NCI-H526 (cell line): ENCODE results near the gene BRAT1.
"Not testable (repeated sequence)": the region's sequence is repeated elsewhere in the genome, so short reads cannot be mapped to it uniquely, and the experiment has no call there.

Experiments used
- DNase-seq, 2 experiments: peaks; one replicate each; lab custom pipeline; 2025; lab: John Stamatoyannopoulos, UW

BRAT1 gene

DNA sequence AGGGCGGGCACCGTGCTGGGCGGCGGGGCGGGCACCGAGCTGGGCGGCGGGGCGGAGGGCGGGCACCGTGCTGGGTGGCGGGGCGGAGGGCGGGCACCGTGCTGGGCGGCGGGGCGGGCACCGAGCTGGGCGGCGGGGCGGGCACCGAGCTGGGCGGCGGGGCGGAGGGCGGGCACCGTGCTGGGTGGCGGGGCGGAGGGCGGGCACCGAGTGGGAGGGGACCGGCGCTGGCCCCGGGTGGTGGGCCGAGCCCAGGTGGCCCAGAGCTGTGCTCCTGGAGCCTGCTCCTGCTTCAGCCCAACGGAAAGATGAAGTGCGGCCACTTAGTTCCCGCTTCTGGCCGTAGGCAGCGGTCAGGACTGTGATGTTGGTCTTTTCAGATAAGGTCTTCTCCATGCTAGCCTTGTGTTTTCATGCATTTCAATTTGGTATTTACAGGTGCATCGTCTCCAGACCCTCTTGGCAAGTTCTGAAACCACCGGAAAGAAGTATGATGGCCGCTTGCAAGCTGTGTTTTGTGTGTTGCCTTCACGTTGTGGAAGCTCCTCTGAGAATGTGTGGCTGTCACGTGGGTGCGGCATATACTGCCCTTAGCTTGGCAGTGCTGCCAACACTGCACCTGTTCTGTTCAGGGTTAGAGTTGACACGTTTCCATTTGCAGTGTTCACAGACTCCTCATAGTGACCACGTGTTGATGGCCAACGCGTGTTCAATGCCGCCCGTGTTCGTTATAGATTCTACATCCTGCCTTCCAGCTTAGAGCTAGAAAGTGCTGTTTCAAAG lies 28.7 kb upstream of the BRAT1 start:
- DNase-seq: no peak

DNA sequence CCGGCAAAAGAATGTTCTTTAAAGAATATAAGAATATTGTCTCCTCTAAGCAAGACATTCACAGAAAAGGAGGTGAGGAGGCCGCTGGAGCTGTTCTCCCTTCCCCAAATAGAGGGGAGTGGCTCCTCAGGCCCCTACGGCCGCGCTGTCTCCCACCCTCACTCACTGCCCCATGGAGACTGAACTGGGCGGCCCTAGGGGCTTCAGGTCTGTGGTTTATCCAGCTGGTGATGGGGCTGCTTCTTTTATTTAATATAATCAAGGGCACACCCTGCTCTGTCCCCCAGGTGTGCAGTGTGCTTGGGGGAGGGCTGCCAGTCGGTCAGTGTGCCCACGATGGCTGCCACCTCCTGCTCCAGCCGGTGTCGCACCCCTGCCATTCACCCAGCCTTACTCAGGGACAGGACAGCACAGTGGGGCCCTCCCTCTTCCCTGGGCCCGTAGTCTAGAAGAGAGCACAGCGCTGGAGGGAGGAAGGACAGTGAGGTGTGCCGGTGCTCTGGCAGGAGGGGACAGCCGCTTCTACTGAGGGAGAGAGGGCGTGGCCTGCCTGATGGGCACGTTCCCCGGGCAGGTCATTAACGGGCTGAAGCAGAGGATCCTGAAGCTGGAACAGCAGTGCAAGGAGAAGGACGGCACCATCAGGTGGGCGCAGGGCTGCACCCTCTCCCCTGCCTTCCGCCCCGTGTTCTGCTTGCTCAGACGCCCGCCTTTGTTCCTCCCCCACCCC lies 26.8 kb upstream of the BRAT1 start:
- DNase-seq: no peak

DNA sequence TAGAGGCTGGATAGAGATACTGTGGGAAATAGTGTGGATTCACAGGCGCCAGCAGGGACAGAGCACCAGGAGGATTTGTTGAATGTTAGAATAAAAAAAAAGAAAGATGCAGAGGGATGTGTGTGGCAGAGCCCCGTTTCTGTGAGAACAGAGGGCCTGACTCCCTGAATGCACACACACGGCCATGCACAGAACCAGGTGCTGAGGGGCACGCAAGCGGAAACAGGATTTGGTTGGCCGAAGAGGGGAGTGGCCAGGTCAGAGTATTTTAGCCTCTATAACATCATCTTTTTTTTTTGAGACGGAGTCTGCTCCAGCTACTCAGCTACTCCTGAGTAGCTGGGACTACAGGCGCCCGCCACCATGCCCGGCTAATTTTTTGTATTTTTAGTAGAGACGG lies 25.3 kb upstream of the BRAT1 start:
- DNase-seq: no peak

DNA sequence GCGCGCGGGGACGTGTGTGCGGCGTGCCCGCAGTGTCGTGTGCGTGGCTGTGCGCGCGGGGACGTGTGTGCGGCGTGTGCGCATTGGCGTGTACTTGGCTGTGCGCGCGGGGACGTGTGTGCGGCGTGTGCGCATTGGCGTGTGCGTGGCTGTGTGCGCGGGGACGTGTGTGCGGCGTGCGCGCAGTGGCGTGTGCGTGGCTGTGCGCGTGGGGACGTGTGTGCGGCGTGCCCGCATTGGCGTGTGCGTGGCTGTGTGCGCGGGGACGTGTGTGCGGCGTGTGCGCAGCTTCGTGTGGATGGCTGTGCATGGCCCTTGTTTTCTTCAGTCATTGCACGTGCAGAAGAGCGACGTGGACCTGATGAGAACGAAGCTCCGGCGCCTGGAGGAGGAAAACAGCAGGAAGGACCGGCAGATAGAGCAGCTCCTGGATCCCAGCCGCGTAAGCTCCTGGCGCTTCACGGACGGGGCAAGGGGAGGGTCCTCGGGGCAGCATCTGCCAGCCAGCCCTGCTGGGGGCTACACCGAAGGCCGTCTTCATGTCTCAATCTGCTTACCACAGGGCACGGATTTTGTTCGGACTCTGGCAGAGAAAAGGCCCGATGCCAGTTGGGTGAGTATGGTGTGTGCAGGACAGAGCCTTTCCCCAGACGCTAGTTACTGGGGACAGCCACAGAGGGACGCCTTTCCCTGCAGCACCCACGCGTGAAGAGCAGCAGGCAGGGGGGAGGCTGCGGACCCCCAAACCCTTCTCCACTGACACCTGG lies 22.8 kb upstream of the BRAT1 start:
- no peak for DNase-seq

DNA sequence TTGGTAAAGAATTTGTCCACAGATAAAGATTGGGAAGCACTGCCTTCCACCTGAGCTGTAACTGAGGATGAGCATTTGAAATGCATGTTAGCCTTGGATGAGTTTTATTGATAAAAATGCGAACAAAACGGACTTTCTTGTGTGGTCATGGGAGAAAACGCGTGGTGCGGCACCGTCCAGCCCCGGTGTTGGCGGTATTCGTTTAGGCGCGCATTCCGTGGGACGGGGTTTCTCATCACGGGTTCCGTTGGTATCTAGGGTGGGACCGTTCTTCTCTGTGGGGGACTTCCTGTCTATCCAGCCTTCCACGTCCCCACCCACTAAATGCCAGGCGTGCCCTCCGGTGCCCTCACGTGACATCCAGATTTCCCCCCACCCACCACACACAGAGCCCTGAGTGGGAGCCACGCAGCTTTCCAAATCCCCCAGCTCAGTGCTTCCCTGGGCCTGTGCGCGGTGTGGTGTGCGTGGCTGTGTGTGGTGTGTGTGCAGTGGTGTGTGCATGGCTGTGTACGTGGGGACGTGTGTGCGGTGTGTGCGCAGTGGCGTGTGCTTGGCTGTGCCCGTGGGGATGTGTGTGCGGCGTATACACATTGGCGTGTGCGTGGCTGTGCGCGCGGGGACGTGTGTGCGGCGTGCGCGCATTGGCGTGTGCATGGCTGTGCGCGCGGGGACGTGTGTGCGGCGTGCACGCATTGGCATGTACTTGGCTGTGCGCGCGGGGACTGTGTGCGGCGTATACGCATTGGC lies 21.6 kb upstream of the BRAT1 start:
- DNase-seq: no peak

DNA sequence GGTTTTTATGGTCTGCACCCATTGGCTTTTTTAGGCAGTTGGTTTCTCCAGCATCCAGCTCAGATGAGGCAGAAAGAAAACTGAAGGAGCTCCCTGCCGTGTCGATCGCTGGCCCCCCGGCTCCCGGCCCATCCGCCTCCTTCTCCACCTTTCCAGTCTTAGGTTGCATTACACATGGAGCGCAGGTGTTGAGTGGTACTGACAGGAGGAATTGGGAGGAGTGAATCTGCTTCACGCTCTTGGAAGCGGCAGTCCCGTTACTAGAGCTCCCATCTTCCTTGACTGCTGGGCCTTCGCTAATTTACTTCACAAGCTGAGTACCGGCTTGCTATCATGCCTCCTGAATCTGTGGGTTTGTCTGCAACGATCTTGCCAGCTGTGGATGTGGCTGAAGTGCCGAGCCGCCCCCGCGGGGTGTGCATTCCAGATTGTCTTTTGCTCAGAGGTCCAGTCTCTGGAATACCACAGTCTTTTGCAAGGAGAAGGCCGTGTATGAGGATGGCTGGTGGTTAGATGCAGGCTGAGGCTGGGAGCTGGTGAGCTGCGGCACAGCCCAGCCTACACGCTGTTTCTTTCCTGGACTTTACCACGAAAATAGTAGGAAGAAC lies 20.5 kb upstream of the BRAT1 start:
- DNase-seq: no peak

DNA sequence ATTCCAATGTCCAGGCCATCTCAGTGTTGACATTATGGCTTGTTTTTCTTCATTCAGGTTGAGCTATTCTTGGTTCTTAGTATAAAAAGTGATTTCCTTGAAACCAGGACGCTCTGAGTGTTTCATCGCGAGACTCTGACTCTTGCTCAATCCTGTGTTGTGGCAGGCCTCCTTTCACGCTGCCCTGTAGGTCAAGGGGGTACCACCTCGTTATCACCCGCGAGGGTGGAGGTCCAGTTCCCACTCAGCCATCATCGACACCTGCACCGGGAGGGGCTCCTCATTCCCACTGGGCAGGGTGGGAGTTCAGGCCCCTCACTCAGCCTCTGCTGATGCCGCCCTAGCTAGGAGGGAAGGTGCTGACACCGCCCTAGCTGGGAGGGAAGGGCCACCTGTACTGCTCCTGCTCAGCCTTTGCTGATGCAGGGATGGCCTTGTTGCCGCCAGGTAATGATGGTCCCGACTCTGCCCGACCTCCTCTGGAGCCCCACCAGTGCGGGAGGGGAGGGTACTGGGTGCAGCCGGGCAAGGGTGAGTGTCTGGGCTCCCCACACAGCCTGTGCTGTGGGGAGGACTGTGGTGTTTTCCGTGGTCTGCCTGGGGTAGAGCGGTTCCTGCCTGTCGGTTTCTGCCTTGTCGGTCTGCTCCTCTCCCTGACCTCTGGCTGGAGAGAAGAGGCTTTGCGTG lies 19.9 kb upstream of the BRAT1 start:
- no peak for DNase-seq

DNA sequence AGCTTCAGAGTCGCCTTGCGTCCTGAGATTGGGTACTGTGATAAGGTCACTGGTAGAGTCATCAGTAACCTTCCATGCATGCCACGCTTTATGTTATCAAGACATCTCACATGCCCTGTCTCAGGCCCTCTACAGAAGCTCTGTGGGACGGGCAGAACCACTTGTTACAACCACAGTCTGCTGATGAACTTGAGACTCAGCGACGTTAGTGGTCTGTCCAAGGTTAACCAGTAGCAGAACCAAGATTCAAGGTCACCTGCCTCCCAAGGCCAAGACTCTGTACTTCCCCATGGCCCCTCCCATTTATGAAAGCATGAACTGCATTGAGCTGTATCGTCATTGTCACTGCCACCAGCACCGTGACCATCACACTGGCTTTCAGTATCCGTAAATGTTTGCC lies 18.4 kb upstream of the BRAT1 start:
- no peak for DNase-seq

DNA sequence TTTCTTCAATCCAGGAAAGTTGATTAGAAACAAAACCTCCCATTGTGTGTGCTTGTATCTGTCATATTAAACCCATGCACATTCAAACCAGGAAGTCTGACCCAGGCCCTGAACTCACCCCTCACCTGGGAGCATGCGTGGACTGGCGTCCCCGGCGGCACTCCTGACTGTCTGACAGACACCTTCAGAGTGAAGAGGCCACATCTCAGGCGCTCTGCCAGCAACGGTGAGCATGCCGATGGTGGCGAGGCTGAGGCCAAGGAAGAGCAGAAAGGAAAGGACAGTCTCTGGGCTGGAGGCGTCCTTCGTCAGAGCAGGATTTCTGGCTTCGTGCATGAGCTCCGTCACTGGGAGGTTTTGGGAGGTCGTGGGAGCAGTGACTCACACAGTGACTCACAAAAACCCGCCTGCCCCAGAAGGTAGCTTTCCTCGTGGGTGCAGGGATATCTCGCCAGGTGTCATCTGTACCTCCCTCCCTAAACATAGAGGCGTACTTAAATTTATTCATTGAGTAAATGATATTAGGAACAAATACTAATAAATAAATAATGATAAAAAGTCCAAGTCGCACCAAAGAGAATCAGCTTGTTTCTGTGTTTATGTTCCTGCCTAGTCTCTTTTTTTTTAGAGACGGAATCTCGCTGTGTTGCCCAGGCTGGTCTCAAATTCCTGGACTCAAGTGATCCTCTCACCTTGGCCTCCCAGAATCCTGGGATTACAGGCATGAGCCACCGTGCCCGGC lies 16.9 kb upstream of the BRAT1 start:
- peak in 1 of 2 experiments; percentile 58 for DNase-seq

DNA sequence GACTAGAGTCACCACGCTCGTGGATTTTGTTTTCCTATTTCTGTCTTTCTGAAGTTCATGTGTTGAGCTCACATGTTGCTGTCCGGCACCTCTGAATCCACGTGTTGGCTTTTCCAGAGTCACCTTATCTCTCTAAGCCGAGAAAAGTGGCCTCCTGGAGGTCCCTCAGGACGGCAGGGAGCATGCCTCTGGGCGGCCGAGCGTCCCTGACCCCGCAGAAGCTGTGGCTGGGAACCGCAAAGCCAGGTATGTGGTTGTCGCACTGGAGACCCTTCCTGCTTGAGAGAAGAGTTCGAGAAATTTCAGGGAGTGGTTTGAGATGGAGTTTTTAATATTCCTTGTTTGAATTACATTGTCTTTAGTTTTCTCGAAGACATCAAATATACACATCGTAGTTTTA lies 16.1 kb upstream of the BRAT1 start:
- DNase-seq: no peak

DNA sequence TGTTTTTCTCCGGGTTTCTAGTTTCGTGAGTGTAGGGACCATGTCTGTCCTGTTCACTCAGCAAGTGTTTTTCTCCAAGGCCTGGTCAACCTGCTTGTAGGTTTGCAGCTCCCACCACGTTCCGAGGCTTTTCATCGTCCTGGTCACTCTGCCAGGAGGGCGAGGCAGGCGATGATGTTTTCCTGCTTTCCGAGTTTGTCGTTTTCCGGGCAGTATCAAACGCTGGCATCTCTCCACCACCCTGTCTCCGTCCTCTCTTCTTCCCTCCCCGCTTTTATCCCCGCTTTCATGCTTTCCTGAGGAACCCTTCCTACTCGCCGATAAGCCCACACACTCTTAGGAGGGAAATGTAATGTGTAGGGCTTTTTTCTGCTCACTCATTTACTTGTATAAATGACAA lies 14.7 kb upstream of the BRAT1 start:
- no peak for DNase-seq

DNA sequence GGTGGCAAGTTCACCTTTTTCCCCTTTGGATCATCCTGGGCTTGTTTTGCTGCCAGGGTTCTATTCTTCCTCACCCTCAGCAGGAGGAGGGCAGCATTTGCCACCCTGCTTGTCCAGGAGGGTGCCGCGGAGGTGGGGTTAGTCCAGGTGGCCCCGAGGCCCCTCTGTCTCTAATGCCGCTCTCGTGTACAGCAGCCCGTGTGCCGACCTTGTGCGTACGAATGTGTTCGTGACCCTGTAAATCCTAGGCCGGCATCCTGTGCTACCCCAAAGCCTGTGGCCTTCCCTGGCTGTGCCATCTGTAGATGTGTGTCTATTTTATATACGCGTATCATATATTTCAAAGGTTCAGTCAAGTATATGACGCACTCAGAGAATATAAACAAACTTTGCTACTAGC lies 14.1 kb upstream of the BRAT1 start:
- no peak for DNase-seq

DNA sequence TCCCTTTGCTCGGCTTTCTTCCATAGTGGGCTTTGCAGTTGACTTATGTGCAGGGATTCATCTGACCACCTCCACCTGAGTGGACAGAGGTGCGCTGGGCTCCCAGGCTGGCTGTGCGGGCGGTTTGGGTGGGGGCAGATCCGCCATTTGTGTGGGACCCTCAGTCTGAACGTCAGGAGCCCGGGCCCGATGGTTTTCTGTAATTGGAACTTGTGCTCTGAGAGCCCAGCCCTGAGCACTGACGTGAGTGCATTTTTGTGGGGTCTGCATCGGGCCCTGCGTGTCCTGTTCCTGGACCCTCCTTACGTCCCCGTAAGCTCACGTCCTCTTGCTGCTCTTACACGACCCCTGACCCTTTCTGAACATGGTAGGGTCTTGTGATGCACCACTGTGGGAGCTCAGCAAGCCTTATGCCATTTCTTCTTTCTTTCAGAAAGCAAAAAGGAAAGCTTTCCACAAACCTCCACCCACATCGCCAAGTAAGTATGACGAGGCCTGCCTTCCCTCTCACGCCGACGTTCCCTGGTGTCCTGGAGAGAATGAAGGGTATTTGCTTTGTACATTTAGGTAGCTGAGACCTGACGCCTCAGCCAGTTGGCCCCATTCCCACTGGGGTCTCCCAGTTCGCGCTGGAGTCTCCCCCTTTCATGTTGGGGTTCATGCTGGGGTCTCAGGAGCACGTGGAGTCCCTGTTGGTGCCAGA lies 13.3 kb upstream of the BRAT1 start:
- DNase-seq: no peak

DNA sequence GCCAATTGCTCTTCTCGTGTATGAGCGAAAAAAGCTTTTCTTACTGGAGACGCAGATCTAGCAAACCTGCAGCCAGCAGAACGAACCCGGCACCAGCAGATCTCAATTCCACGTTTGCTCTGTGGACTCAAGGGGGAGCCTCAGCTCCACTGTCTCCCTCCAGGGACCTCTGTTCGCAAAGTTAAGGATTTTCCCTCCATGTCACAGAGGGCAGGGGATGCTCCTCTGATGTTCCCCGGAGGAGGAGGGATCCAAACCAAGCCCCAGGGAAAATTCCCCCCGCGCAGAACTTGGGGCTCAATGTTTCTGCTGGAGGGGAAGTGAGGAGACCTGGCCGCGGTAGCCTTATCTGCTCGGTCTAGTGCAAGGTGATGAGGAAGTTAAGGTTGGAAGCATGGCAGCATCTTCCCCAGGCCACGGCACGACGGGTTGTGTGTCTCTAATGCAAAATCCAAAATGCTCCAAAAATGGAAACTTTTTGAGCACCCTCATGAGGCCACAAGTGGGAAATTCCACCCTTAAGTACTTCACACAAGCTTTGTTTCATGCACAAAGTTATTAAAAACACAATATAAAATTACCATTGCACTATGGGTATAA lies 12.5 kb upstream of the BRAT1 start:
- DNase-seq: peak in 1 of 2 experiments; percentile 34

DNA sequence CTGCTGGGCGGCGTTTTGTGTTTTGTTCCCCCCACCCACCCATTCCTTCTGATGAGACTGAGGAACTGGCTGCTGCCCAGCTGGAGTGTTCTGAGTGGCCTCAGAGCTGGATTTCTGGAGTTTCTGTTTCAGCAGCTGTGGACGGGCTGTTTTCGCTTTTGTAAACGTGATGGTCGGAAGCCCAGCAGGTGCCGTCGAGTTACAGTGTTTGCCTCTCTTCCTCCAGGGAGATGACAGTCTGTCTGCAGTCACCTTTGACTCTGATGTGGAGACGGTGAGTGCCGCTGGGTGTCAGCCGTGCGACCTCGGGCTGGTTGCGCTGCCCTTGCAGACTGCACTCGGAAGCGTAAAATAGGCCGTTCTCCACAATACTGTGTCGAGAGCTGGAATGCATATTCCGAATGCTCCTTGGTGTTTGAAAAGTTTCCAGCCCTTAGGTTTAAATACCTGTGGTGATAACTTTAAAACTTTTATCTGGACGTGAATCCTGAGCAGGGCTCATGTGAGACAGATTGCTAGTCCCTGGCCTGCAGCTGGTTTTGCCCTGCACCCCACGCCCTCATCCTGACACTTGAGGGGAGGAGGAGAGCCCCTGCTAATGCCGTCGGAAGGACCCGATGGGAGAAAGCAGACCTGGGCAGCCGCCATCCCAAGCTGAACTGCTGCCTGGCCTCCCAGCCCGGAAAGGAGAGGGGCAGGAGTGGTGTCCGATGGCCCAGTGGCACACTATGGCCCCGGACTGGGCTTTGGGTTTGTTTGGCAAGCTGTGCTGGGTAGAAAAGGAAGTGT lies 11.8 kb upstream of the BRAT1 start:
- DNase-seq: no peak

DNA sequence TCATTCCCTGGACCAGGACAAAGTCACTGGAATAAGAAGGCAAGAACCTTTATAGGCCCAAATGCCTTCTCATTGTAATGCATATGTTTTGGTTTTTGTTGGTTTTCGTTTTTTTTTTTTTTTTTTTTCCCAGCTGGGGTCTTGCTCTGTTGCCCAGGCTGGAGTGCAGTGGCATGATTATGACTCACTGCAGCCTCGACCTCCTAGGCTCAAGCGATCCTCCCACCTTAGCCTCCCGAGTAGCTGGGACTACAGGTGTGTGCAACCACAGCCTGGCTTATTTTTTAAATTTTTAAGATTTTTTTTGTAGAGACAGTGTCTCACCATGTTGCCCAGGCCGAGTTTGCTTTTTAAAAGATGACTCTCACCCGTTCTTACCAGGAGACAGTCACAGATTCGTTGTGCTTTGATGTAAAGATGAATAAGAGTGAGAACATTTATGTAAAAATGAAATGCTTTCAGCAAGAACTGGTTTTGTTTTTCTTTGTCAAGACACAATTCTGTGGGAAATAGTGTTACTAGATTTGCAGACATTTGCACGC lies 11.1 kb upstream of the BRAT1 start:
- no peak for DNase-seq

DNA sequence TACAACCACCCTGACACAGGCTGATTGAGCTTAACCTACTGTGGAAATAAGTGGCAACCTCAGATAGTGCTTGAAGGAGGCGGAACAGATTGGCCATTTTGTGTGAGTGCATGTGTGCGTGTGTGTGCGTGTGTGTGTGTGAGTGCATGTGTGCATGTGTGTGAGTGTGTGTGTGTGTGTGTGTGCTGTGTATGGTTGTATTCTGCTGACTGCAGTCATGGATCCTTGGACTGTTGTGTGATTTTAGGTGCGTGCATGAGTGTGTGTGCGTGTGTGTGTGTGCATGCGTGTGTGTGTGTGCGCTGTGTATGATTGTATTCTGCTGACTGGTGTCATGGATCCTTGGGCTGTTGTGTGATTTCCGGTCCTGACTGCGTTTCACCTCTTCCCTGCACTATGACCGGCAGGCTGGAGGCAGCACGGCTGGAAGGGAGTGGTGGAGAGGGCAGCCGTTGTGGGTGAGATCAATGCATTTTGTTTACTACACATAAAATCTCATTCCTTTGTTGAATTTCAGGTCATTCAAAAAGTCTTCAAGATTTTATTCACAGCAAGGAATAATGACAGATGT lies 9.7 kb upstream of the BRAT1 start:
- DNase-seq: no peak

DNA sequence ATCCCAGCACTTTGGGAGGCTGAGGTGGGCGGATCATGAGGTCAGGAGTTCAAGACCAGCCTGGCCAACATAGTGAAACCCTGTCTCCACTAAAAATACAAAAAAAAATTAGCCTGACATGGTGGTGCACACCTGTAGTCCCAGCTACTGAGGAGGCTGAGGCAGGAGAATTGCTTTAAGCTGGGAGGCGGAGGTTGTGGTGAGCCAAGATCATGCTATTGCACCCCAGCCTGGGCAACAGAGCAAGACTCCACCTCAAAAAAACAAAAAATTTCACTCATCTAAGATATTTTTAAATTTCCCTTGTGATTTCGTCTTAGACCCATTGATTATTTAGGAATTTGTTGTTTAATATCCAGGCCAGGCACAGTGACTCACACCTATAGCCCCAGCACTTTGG lies 8.6 kb upstream of the BRAT1 start:
- DNase-seq: not testable (repeated sequence)
